Posterior cingulate gyrus (tissue), 11 donors: Measurements from ENCODE around the gene EFCAB12.
A peak's percentile ranks its signal among the peaks of the same experiment; 100 is the strongest.
"Not testable (repeated sequence)": the region's sequence is repeated elsewhere in the genome, so short reads cannot be mapped to it uniquely, and the experiment has no call there.

Source experiments
- DNase-seq, 10 donors: peaks; one replicate each; pipeline versions ENCODE4 v3.0.0 to v3.0.0-alpha.2; 2020 to 2021; ENCODE audit warnings: mixed read lengths in 3 of 10
- intact Hi-C: fragments of 100-400 bp; cut with DNase I; formaldehyde crosslinking; loops from one replicate; pipeline ENCODE4 v1.15.1; 2023

EFCAB12 gene

GRCh38 chr3:129422897-129423296, 5.5 kb downstream of the EFCAB12 start:
- intact Hi-C loops = no loop called here
- DNase-seq = no peak

DNA sequence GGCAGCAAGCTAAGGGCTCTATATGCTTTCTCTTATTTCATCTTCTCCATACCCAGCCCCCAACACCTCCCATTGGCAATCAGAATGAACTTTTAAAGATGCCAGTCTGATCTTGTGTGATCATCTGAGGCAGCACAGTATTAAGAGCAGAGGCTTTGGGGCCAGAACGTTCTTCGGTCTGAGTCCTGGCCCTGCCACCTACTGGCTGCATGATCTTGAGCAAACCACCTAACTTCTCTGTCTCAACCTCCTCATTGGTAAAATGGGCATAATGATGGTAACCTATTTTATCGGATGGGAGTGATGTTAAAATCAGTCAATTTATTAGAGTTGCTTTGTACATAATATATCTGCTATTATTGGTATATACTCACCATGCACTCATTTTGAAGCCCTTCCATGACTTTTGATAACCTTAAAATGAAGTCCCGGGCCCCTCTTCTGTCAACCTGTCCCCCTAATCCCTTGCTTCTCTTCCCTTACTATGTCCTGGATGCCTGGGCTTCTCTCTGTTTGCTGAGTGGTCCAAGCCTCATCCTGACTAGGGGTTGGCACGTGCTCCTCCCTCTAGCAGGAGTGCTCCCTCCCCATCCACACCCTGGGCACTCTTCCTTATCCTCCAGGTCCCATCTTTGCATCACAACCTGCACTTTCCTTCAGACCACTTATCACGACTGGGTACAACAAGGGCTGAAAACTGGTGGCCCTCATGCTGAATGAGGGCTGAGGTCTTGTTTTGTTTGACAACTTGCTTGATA, 6.3 kb downstream of the EFCAB12 start:
- intact Hi-C loops = no loop called here
- DNase-seq = no peak

GRCh38 chr3:129421236-129421883, 7.1 kb downstream of the EFCAB12 start:
- DNase-seq = peak in 1 of 10 donors; percentile 66
- intact Hi-C loops = no loop called here

DNA sequence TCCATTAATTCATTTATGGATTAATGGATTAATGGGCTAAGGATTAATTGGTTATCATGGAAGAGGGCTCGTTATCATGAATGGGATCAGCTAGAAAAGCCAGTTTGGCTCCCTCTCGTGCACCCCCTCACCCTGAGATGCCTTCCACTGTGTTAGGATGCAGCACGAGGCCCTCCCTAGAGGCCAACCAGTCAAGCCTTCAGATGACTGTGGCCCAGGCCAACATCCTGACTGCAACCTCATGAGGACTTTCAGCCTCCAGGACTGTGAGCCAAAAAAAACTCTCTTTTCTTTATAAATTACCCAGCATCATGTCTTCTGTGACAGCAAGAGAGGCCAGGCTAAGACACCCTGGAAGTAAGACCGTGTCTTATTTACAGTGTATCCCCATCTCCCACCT, 9.0 kb downstream of the EFCAB12 start:
- no peak for DNase-seq
- intact Hi-C loops = no loop called here

GRCh38 chr3:129418041-129418973, 10.1 kb downstream of the EFCAB12 start:
- intact Hi-C loops = no loop called here
- no peak for DNase-seq

- no peak for DNase-seq
- intact Hi-C loops = no loop called here
Measured at GRCh38 chr3:129417326-129417725, 11.1 kb downstream of the EFCAB12 start.

- DNase-seq = no peak
- intact Hi-C loops = no loop called here
Measured at GRCh38 chr3:129416415-129416814, 12.0 kb downstream of the EFCAB12 start.

GRCh38 chr3:129415830-129416229, 12.6 kb downstream of the EFCAB12 start:
- intact Hi-C loops = no loop called here
- DNase-seq = no peak

GRCh38 chr3:129415378-129415777, 13.1 kb downstream of the EFCAB12 start:
- intact Hi-C loops = no loop called here
- DNase-seq = no peak

DNA sequence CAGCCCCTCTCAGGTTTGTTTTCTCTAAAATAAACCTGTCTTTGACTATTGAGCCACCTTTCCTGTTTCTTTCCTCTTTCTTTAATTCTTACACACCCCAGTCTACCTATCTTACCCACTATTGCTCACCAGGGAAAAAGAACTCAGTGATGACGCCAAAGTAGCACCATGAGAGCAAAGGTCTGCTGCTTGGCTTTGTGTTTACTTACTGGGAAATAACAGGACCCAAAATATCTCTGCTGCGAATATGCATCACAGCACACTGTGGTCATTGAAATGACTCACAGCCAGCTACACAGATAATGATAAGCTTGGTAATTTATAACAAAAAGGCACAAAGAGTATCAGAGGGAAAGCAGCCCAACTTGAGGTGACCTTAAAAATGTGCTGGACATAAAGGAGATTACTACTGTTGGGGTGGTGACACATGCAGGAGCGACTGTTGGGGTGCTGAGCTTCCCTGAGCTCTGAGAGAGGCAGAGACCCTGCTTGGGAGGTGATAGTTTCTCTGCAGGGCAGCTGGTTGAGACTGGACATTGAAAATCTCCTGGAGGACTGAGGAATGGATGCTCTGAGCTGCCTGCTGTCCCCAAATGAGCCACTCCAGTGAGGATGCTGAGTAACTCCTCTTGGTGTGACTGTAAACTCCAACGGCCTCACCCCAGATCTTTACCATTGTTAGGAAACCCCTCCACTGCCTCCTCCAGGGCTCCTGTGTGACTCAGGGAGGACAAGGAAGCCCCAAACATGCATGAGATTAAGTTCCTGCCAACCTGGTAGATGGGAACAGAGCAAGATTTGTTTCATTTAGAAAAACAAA, 14.5 kb downstream of the EFCAB12 start:
- intact Hi-C loops = no loop called here
- no peak for DNase-seq

DNA sequence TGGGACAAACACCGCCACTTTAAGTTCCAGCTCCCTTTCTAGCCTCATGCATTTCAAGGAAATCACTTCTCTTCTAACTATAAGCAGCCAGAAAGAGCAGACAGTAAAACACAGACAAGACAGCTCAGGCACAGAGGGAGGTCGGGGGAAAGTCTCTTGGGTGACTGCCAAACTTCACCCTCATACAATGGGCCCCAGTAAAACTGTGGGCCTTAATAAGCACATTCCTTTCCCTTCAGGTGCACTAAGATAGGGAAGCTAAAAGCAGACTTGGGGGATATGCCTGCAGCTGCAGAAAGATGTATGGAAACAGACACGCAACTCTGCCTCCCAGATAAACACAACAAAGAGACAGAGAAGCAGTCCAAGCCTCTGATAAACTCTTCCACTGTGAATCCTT, 15.2 kb downstream of the EFCAB12 start:
- intact Hi-C loops, DNase-seq: not testable (repeated sequence)

GRCh38 chr3:129412542-129413198, 15.8 kb downstream of the EFCAB12 start:
- no peak for DNase-seq
- intact Hi-C loops = no loop called here

DNA sequence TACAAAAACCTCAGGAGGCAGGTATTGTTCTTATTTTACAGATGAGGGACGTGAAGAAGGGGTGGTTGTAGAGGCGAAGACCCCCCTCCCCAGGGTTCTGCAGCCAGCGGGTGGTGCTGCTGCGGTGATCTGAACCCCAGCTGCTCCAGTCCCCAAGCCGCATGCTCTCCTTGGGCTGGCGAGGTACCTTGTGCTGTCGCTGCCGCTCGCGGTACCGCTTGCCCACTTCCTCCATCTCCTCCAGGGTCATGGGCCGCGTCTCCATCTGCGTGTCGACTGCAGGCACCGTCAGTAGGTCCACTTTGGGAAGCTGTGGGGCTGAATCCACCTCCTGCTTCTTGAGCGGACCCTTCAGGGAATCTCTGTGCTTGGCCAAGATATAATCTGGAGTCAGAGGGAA, 17.5 kb downstream of the EFCAB12 start:
- intact Hi-C loops = no loop called here
- peak in 1 of 10 donors; percentile 57 for DNase-seq

- peak in 1 of 10 donors; percentile 14 for DNase-seq
- intact Hi-C loops = no loop called here
Measured at GRCh38 chr3:129409541-129409940, 18.9 kb downstream of the EFCAB12 start.

GRCh38 chr3:129404610-129405009, 23.8 kb downstream of the EFCAB12 start:
- intact Hi-C loops = no loop called here
- peak in 1 of 10 donors; percentile 51 for DNase-seq

DNA sequence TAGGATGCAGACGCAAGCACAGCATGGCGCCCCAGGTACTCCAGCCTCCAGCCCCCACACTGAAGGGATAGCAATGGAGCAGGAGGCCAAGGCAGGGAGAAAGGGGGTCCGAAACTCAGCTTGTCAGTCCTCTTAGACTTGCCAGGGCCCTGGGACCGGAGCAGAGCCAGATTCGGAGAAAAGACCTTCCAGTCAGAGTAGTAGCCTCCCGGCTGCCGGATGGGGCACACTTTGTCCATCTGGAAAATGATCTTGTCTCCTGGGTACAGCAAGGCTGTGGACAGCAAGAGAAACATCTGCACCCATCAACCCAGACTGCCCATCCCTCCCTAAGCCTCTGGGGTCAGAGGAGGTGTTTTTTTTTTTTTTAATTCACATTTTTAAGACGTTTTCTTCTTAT, 24.3 kb downstream of the EFCAB12 start:
- intact Hi-C loops = no loop called here
- peak in 2 of 10 donors; percentile 54 to 56 for DNase-seq

DNA sequence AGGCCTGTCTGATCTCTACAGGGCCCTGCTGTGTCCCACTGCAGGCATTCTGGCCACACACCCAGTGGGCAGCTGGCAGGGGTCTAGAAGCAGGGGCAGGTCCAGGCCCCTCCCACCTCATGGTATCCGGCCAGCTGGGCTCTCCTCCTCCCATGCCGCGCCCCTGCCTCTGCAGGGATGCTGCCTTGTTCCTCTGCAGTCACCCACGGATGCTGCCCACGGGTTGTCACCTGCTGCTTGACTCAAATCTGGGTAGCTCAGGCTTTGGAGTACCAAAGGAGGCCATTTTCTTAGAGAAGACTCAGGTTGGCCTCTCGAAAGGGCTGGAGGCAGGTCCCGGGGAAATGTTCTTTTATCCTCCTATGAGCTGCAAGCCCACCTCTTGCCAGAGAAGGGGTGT, 25.0 kb downstream of the EFCAB12 start:
- peak in 1 of 10 donors; percentile 58 for DNase-seq
- intact Hi-C loops = no loop called here

GRCh38 chr3:129402616-129403015, 25.8 kb downstream of the EFCAB12 start:
- intact Hi-C loops = no loop called here
- DNase-seq = peak in 2 of 10 donors; percentile 3 to 19

DNA sequence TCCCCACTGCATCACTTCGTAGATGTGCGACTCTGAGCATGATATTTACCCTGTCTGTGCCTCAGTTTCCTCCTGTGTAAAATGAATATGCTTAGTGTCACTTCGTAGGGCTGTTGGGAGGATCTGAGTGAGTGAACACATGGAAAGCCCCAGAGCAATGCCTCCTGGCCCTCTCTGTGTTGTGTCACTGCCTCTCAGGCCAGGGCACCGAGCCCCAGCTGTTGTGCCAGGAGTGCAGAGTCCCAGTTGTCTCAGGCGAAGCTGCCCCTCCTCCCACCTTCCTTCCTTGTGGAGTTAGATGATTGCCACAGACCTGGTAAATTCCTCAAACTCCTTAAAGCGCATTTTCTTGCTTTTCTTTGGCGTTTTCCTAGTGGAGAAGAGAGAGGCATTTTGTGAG, 26.2 kb downstream of the EFCAB12 start:
- peak in 1 of 10 donors; percentile 22 for DNase-seq
- intact Hi-C loops = no loop called here
